Prostate gland (tissue), 2 donors: ENCODE results near the gene DES.

Experiments
- CTCF ChIP-seq, 4 experiments: fragments of 200-600 bp in 2 of 4; fragments of 450-650 bp in 2 of 4; sonication (generic) in 2 of 4; IDR thresholded peaks; 1 replicate in 3 of 4; 2 replicates in 1 of 4; pipeline ENCODE4 v1.5.1; 2016 to 2019; ENCODE audit warnings: antibody characterized with exemption in 4 of 4, mild to moderate bottlenecking in 2 of 4, moderate library complexity in 2 of 4
- POLR2A ChIP-seq: fragments of 450-650 bp; IDR thresholded peaks from one replicate; pipeline ENCODE4 v1.6.1; 2016; ENCODE audit warnings: antibody characterized with exemption, mild to moderate bottlenecking
- POLR2AphosphoS5 ChIP-seq: sonication (generic); formaldehyde crosslinking; IDR thresholded peaks from one replicate; pipeline ENCODE4 v1.6.1; 2017; ENCODE audit warnings: antibody characterized with exemption

- TF ChIP-seq CTCF (IDR thresholded peaks at IDR 0.05) (no peak), POLR2AphosphoS5 (peak; percentile 70), POLR2A (no peak)
These were observed 49.5 kb downstream of the DES start for GRCh38 chr2:219467736-219468075.
